CD14-positive monocyte (primary cell): ENCODE measurements around the gene RPS26. TPM values are rescaled to one million over a fixed set of nuclear protein-coding genes. Genes with fewer than 3 reads are reported as not detected.
"Not testable (repeated sequence)": the region's sequence is repeated elsewhere in the genome, so short reads cannot be mapped to it uniquely, and the experiment has no call there.

ENCODE experiments used
- DNase-seq, 3 donors: peaks; one replicate each; pipeline ENCODE4 v3.0.0-alpha.2; 2011 to 2022
- H2AFZ ChIP-seq: 2 replicates; pipeline ENCODE4 v1.6.0; 2012; ENCODE audit warnings: mild to moderate bottlenecking, low read depth, low read length, inconsistent platforms; ENCODE audit not compliant: insufficient read depth, poor library complexity, severe bottlenecking
- H3K27ac ChIP-seq, 2 donors: 1 replicate in 1 of 2; 2 replicates in 1 of 2; pipeline ENCODE4 v1.5.1; 2012 to 2013; ENCODE audit warnings: low read length in 2 of 2, control low read depth in 1 of 2, inconsistent platforms in 1 of 2, low read depth in 1 of 2, mild to moderate bottlenecking in 1 of 2
- H3K27me3 ChIP-seq, 2 donors: one replicate each; pipeline versions ENCODE4 v1.6.0 to v1.6.1; 2011 to 2013; ENCODE audit warnings: low read length in 2 of 2; ENCODE audit not compliant: control insufficient read depth in 2 of 2, insufficient read depth in 2 of 2
- H3K36me3 ChIP-seq, 2 donors: replicated peaks in 1 of 2; 1 replicate in 1 of 2; 2 replicates in 1 of 2; pipeline versions ENCODE4 v1.5.1 to v1.6.1; 2012 to 2013; ENCODE audit warnings: low read length in 2 of 2, control low read depth in 1 of 2, inconsistent platforms in 1 of 2, mild to moderate bottlenecking in 1 of 2; ENCODE audit not compliant: insufficient read depth in 2 of 2, control insufficient read depth in 1 of 2
- H3K4me1 ChIP-seq, 2 donors: 1 replicate in 1 of 2; 2 replicates in 1 of 2; pipeline versions ENCODE4 v1.5.1 to v1.6.1; 2012 to 2013; ENCODE audit warnings: low read length in 2 of 2, control low read depth in 1 of 2, inconsistent platforms in 1 of 2, mild to moderate bottlenecking in 1 of 2, moderate library complexity in 1 of 2; ENCODE audit not compliant: insufficient read depth in 2 of 2, control insufficient read depth in 1 of 2
- H3K4me2 ChIP-seq: replicated peaks from 2 replicates; pipeline ENCODE3; 2012; ENCODE audit warnings: low read length, moderate library complexity, mild to moderate bottlenecking; ENCODE audit not compliant: poor library complexity, severe bottlenecking; ENCODE audit errors: extremely low read depth
- H3K4me3 ChIP-seq, 3 experiments: fragments of 200-600 bp in 1 of 3; sonication (generic) in 1 of 3; replicated peaks in 1 of 3; 1 replicate in 2 of 3; 2 replicates in 1 of 3; pipeline ENCODE4 v1.5.1; 2011 to 2013; ENCODE audit warnings: low read length in 3 of 3, mild to moderate bottlenecking in 3 of 3, control low read depth in 2 of 3, low read depth in 2 of 3, inconsistent platforms in 1 of 3, moderate library complexity in 1 of 3
- H3K79me2 ChIP-seq: 2 replicates; pipeline ENCODE4 v1.6.0; 2012; ENCODE audit warnings: mild to moderate bottlenecking, control low read depth, inconsistent platforms, low read length, moderate library complexity; ENCODE audit not compliant: insufficient read depth
- H3K9ac ChIP-seq: 2 replicates; pipeline ENCODE4 v1.6.0; 2017; ENCODE audit warnings: low read length, mild to moderate bottlenecking; ENCODE audit not compliant: insufficient read depth, poor library complexity, severe bottlenecking
- H3K9me3 ChIP-seq, 2 donors: replicated peaks in 1 of 2; 1 replicate in 1 of 2; 2 replicates in 1 of 2; pipeline versions ENCODE4 v1.5.1 to v1.6.1; 2012 to 2013; ENCODE audit warnings: low read length in 2 of 2, control low read depth in 1 of 2; ENCODE audit not compliant: control insufficient read depth in 1 of 2, insufficient read depth in 1 of 2
- H4K20me1 ChIP-seq: 2 replicates; pipeline ENCODE4 v1.6.0; 2012; ENCODE audit warnings: mild to moderate bottlenecking, low read length, control low read depth, moderate library complexity; ENCODE audit not compliant: insufficient read depth
- H3K27ac Mint-ChIP-seq, 7 donors: one replicate each; pipeline ENCODE4 v1.8.0; 2020; ENCODE audit warnings: mild to moderate bottlenecking in 7 of 7, mixed read lengths in 7 of 7, moderate library complexity in 6 of 7, inconsistent platforms in 2 of 7
- H3K27me3 Mint-ChIP-seq, 3 donors: one replicate each; pipeline ENCODE4 v1.8.0; 2021 to 2022; ENCODE audit warnings: low read depth in 3 of 3, mild to moderate bottlenecking in 3 of 3, mixed read lengths in 3 of 3, moderate library complexity in 3 of 3, inconsistent platforms in 1 of 3
- H3K36me3 Mint-ChIP-seq, 2 donors: one replicate each; pipeline ENCODE4 v1.8.0; 2020; ENCODE audit warnings: mixed read lengths in 2 of 2, inconsistent platforms in 1 of 2, mild to moderate bottlenecking in 1 of 2
- H3K4me1 Mint-ChIP-seq: one replicate; pipeline ENCODE4 v1.8.0; 2020; ENCODE audit warnings: mild to moderate bottlenecking, mixed read lengths
- H3K4me3 Mint-ChIP-seq, 2 donors: one replicate each; pipeline ENCODE4 v1.8.0; 2020; ENCODE audit warnings: mild to moderate bottlenecking in 2 of 2, mixed read lengths in 2 of 2, moderate library complexity in 1 of 2
- H3K9me3 Mint-ChIP-seq, 7 donors: one replicate each; pipeline ENCODE4 v1.8.0; 2020 to 2022; ENCODE audit warnings: mixed read lengths in 7 of 7, mild to moderate bottlenecking in 6 of 7, moderate library complexity in 6 of 7, inconsistent platforms in 2 of 7
- WGBS: methylation state at CpG from one replicate; pipeline ENCODE4 v1.1.5; 2013; ENCODE audit warnings: missing lambda C conversion rate; ENCODE audit not compliant: insufficient coverage; 5-methylcytosine and 5-hydroxymethylcytosine counted together
- intact Hi-C, 2 donors: fragments of 100-400 bp; cut with micrococcal nuclease; formaldehyde crosslinking; loops; one replicate each; pipeline versions ENCODE4 v1.15.0 to v1.15.1; 2023
- polyA plus RNA-seq, 3 donors: library from polyadenylated mRNA; depleted of rRNA in 1 of 3; unstranded in 2 of 3; stranded (reverse) in 1 of 3; fragments of 300-500 nt in 2 of 3; fragments of >200 nt in 1 of 3; fragmentation: Illumina TruSeq in 2 of 3; gene quantifications; 1 replicate in 2 of 3; 2 replicates in 1 of 3; pipeline ENCODE4 v1.2.3, GENCODE V29; 2012 to 2021
- TF ChIP-seq, protein P1 (sequence below): fragments of 200-600 bp; IDR thresholded peaks from one replicate; pipeline ENCODE4 v1.8.0; 2022; ENCODE audit warnings: antibody characterized with exemption, mild to moderate bottlenecking

RPS26 gene
- polyA plus RNA-seq, 3 donors = 238 to 363 (median 286) TPM

DNA sequence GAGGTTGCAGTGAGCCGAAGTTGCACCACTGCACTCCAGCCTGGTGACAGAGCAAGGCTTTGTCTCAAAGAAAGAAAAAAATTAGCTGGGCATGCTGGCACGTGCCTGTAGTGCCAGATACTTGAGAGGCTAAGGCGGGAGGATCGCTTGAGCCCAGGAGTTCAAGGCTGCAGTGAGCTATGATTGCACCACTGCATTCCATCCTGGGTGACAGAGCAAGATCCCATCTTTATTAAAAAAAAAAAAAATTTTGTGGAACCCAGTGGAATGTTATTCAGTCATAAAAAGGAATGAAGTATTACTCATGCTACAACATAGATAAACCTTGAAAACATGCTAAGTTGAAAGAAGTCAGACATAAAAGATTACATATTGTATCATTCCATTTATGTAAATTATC lies 29.9 kb downstream of the RPS26 start:
- H3K27me3 ChIP-seq = no peaks in the 10 kb centered on the region
- H3K4me1 ChIP-seq = no peaks in the 10 kb centered on the region
- H3K9me3 Mint-ChIP-seq = peaks cover 0 to 4% (median 0%) of the 10 kb centered on the region in 7 donors
- H3K36me3 Mint-ChIP-seq = no peaks in the 10 kb centered on the region
- H4K20me1 ChIP-seq = no peaks in the 10 kb centered on the region
- peaks cover 2 to 7% (median 4%) of the 10 kb centered on the region in 3 donors for H3K27me3 Mint-ChIP-seq
- DNase-seq = no peak
- H3K79me2 ChIP-seq = no peaks in the 10 kb centered on the region
- no peak overlapping the region for H3K4me2 ChIP-seq
- H3K9ac ChIP-seq = no peak overlapping the region
- TF ChIP-seq, protein P1, sequence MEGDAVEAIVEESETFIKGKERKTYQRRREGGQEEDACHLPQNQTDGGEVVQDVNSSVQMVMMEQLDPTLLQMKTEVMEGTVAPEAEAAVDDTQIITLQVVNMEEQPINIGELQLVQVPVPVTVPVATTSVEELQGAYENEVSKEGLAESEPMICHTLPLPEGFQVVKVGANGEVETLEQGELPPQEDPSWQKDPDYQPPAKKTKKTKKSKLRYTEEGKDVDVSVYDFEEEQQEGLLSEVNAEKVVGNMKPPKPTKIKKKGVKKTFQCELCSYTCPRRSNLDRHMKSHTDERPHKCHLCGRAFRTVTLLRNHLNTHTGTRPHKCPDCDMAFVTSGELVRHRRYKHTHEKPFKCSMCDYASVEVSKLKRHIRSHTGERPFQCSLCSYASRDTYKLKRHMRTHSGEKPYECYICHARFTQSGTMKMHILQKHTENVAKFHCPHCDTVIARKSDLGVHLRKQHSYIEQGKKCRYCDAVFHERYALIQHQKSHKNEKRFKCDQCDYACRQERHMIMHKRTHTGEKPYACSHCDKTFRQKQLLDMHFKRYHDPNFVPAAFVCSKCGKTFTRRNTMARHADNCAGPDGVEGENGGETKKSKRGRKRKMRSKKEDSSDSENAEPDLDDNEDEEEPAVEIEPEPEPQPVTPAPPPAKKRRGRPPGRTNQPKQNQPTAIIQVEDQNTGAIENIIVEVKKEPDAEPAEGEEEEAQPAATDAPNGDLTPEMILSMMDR = no peak
- no peak overlapping the region for H3K4me3 ChIP-seq
- no peaks in the 10 kb centered on the region for H3K36me3 ChIP-seq
- no peak overlapping the region for H3K27ac ChIP-seq
- no peak overlapping the region for H3K4me3 Mint-ChIP-seq
- no peak overlapping the region for H2AFZ ChIP-seq
- no peaks in the 10 kb centered on the region for H3K9me3 ChIP-seq
- no peak overlapping the region for H3K27ac Mint-ChIP-seq
- H3K4me1 Mint-ChIP-seq = peaks cover 3% of the 10 kb centered on the region
- intact Hi-C loops = no loop called here
- WGBS = 96% methylated on average over 4 of the region's 4 CpGs

DNA sequence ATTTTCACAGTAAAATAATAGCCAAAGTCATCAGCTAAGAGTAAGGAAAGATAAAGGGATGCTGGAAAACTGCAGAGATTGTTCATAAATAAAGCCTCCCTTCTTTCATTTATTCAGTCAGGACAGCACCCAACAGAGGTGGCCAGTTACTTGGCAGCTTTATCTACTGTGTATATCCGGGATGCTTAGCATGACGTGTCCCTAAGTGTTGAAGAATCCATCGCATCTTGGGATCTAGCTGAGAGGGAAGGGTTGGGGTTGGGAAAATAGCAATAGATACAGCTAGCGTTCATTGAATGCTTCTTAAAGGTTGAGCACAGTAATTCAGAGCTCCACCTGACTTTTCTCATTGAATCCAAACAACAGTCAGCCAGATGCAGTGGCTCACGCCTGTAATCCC lies 32.7 kb downstream of the RPS26 start:
- Histone ChIP-seq H3K79me2 (no peaks in the 10 kb centered on the region), H3K4me3 (no peak overlapping the region), H3K9me3 (no peaks in the 10 kb centered on the region), H3K27ac (no peak overlapping the region), H3K36me3 (no peaks in the 10 kb centered on the region), H3K9ac (no peak overlapping the region), H3K4me2 (no peak overlapping the region), H2AFZ (no peak overlapping the region), H3K27me3 (peaks cover 0 to 4% of the 10 kb centered on the region in 2 donors), H4K20me1 (no peaks in the 10 kb centered on the region), H3K4me1 (peaks cover 7 to 8% of the 10 kb centered on the region in 2 donors)
- peaks cover 0 to 2% (median 0%) of the 10 kb centered on the region in 7 donors for H3K9me3 Mint-ChIP-seq
- H3K4me3 Mint-ChIP-seq = no peak overlapping the region
- H3K36me3 Mint-ChIP-seq = no peaks in the 10 kb centered on the region
- H3K27ac Mint-ChIP-seq = no peak overlapping the region
- 100% methylated on average over 1 of the region's 5 CpGs for WGBS
- no peak for DNase-seq
- intact Hi-C loops = no loop called here
- TF ChIP-seq, protein P1 = no peak
- H3K4me1 Mint-ChIP-seq = peaks cover 10% of the 10 kb centered on the region
- H3K27me3 Mint-ChIP-seq = peaks cover 2 to 20% (median 4%) of the 10 kb centered on the region in 3 donors

DNA sequence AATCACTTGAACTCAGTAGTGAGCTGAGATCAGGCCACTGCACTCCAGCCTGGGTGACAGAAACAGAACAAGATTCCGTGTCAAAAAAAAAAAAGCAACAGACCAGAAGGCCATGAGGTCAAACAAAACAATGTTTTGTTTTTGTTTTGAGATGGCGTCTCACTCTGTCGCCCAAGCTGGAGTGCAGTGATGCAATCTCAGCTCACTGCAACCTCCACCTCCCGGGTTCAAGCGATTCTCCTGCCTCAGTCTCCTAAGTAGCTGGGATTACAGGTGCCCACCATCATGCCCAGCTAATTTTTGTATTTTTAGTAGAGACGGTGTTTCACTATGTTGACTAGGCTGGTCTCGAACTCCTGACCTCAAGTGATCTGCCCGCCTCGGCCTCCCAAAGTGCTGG lies 36.2 kb downstream of the RPS26 start:
- Mint-ChIP-seq H3K4me1 (peaks cover 19% of the 10 kb centered on the region), H3K4me3 (peak overlapping the region in 1 of 2 donors; percentile 39), H3K27me3 (peaks cover 18 to 50% (median 37%) of the 10 kb centered on the region in 3 donors)
- Histone ChIP-seq H3K27me3 (peaks cover 6 to 27% of the 10 kb centered on the region in 2 donors), H3K4me1 (peaks cover 20 to 21% of the 10 kb centered on the region in 2 donors)
- H3K79me2 ChIP-seq, H3K27ac ChIP-seq, intact Hi-C loops, H3K9me3 ChIP-seq, H3K9ac ChIP-seq, H3K4me3 ChIP-seq, H3K36me3 Mint-ChIP-seq, H2AFZ ChIP-seq, H4K20me1 ChIP-seq, H3K36me3 ChIP-seq, H3K4me2 ChIP-seq, H3K27ac Mint-ChIP-seq, DNase-seq, H3K9me3 Mint-ChIP-seq: not testable (repeated sequence)
- WGBS = 100% methylated on average over 2 of the region's 9 CpGs
